MCF 10A (cell line): ENCODE measurements around the gene CASP9. TPM values are rescaled to one million over a fixed set of nuclear protein-coding genes. Genes with fewer than 3 reads are reported as not detected.
"Not testable (repeated sequence)": the region's sequence is repeated elsewhere in the genome, so short reads cannot be mapped to it uniquely, and the experiment has no call there.

Experiments used
- BruUV-seq: library from RNA; stranded (reverse); fragments of 400-500 nt; replicated peaks from 2 replicates; lab custom pipeline; 2021; lab: Mats Ljungman, UMichigan
- CTCF ChIA-PET: fragments of 300-600 bp; sonication (Branson Sonifier 250); formaldehyde crosslinking; extraction: SDS; loops from one replicate; lab custom pipeline; 2021; ENCODE audit warnings: antibody characterized with exemption, inconsistent platforms; lab: Yijun Ruan, JAX
- POLR2A ChIA-PET: fragments of 300-600, 350-650 bp; sonication (Branson Sonifier 250); formaldehyde crosslinking; extraction: SDS; loops from one replicate; lab custom pipeline; 2020; ENCODE audit warnings: antibody characterized with exemption, inconsistent platforms; lab: Yijun Ruan, JAX
- DNase-seq: peaks from one replicate; pipeline ENCODE4 v3.0.0-alpha.2; 2018; ENCODE audit not compliant: unreplicated experiment
- H3K27ac Mint-ChIP-seq: one replicate; pipeline ENCODE4 v1.8.0; 2022; ENCODE audit warnings: mild to moderate bottlenecking, low read depth, mixed read lengths; ENCODE audit not compliant: unreplicated experiment
- H3K27me3 Mint-ChIP-seq: one replicate; pipeline ENCODE4 v1.8.0; 2022; ENCODE audit warnings: mixed read lengths; ENCODE audit not compliant: insufficient read depth, unreplicated experiment
- H3K36me3 Mint-ChIP-seq: one replicate; pipeline ENCODE4 v1.8.0; 2022; ENCODE audit warnings: mild to moderate bottlenecking, moderate library complexity, mixed read lengths; ENCODE audit not compliant: insufficient read depth, unreplicated experiment
- H3K4me1 Mint-ChIP-seq: one replicate; pipeline ENCODE4 v1.8.0; 2022; ENCODE audit warnings: mixed read lengths; ENCODE audit not compliant: insufficient read depth, unreplicated experiment
- H3K4me3 Mint-ChIP-seq: one replicate; pipeline ENCODE4 v1.8.0; 2022; ENCODE audit warnings: mild to moderate bottlenecking, moderate library complexity, mixed read lengths; ENCODE audit not compliant: unreplicated experiment
- H3K9me3 Mint-ChIP-seq: one replicate; pipeline ENCODE4 v1.8.0; 2022; ENCODE audit warnings: mixed read lengths; ENCODE audit not compliant: unreplicated experiment
- CTCF ChIP-seq: fragments of 200-600 bp; IDR thresholded peaks from one replicate; pipeline ENCODE4 v1.8.0; 2022; ENCODE audit warnings: antibody characterized with exemption, mild to moderate bottlenecking; ENCODE audit not compliant: unreplicated experiment
- intact Hi-C: fragments of 100-400 bp; cut with micrococcal nuclease; formaldehyde crosslinking; loops from 2 replicates; pipeline ENCODE4 v1.14.1; 2022
- total RNA-seq: library from RNA; stranded (reverse); gene quantifications from 2 replicates; pipeline ENCODE4 v1.2.3, GENCODE V29; 2022

The CASP9 gene
- total RNA-seq, 1 experiment from 2014 or later = 8.9 TPM

GRCh38 chr1:15489052-15489736 is 34.8 kb downstream of the CASP9 start:
- no TSS peak for BruUV-seq
- H3K27ac Mint-ChIP-seq = no peak overlapping the region
- DNase-seq = no peak
- CTCF ChIA-PET = interaction anchor here (0.7 kb wide), 1 partner anchor 165 kb away, joined by 3 read pairs; no protein-coding TSS in a partner anchor
- POLR2A ChIA-PET = no interaction called here
- no peaks in the 10 kb centered on the region for H3K27me3 Mint-ChIP-seq
- H3K4me1 Mint-ChIP-seq = no peaks in the 10 kb centered on the region
- peaks cover 4% of the 10 kb centered on the region for H3K36me3 Mint-ChIP-seq
- no peaks in the 10 kb centered on the region for H3K9me3 Mint-ChIP-seq
- no peak for TF ChIP-seq CTCF
- no peak overlapping the region for H3K4me3 Mint-ChIP-seq
- intact Hi-C loops = no loop called here

- ChIA-PET CTCF (interaction anchor here (0.7 kb wide), 1 partner anchor 164 kb away, joined by 3 read pairs; no protein-coding TSS in a partner anchor), POLR2A (interaction anchor here (0.7 kb wide), 1 partner anchor 627 kb away, joined by 3 read pairs; no protein-coding TSS in a partner anchor)
- Mint-ChIP-seq H3K4me1 (no peaks in the 10 kb centered on the region), H3K9me3 (no peaks in the 10 kb centered on the region), H3K27me3 (no peaks in the 10 kb centered on the region), H3K36me3 (peaks cover 4% of the 10 kb centered on the region), H3K4me3 (no peak overlapping the region), H3K27ac (no peak overlapping the region)
- no peak for DNase-seq
- no peak for TF ChIP-seq CTCF
- intact Hi-C loops = no loop called here
- BruUV-seq = no TSS peak
These were observed 35.6 kb downstream of the CASP9 start for GRCh38 chr1:15488371-15488770.

- H3K27ac Mint-ChIP-seq, DNase-seq, H3K9me3 Mint-ChIP-seq, H3K4me1 Mint-ChIP-seq, H3K4me3 Mint-ChIP-seq, H3K36me3 Mint-ChIP-seq, CTCF ChIA-PET, intact Hi-C loops, H3K27me3 Mint-ChIP-seq, BruUV-seq, POLR2A ChIA-PET: not testable (repeated sequence)
These were observed 37.0 kb downstream of the CASP9 start for GRCh38 chr1:15486844-15487610.

- no TSS peak for BruUV-seq
- CTCF ChIA-PET = no interaction called here
These were observed 38.4 kb downstream of the CASP9 start for GRCh38 chr1:15485636-15486035.

GRCh38 chr1:15484443-15484842 is 39.6 kb downstream of the CASP9 start:
- H3K4me1 Mint-ChIP-seq, BruUV-seq, H3K9me3 Mint-ChIP-seq, H3K27me3 Mint-ChIP-seq, DNase-seq, H3K36me3 Mint-ChIP-seq, H3K4me3 Mint-ChIP-seq, CTCF ChIA-PET, POLR2A ChIA-PET, intact Hi-C loops, H3K27ac Mint-ChIP-seq: not testable (repeated sequence)

More at GRCh38 chr1:15485636-15486035, 38.4 kb downstream of the CASP9 start:
- POLR2A ChIA-PET = no interaction called here
- H3K36me3 Mint-ChIP-seq = no peaks in the 10 kb centered on the region
- intact Hi-C loops = no loop called here
- no peak overlapping the region for H3K27ac Mint-ChIP-seq
- no peaks in the 10 kb centered on the region for H3K27me3 Mint-ChIP-seq
- H3K9me3 Mint-ChIP-seq = no peaks in the 10 kb centered on the region
- DNase-seq = no peak
- no peaks in the 10 kb centered on the region for H3K4me1 Mint-ChIP-seq
- H3K4me3 Mint-ChIP-seq = no peak overlapping the region
- no peak for TF ChIP-seq CTCF
